HG03135 (cell line): Measurements from ENCODE around the gene DHRS4.
"Not testable (repeated sequence)": the region's sequence is repeated elsewhere in the genome, so short reads cannot be mapped to it uniquely, and the experiment has no call there.

ENCODE experiments used
- ATAC-seq: cut with Tn5 transposase; IDR thresholded peaks from one replicate; pipeline ENCODE4 v1.9.1; 2021; ENCODE audit warnings: mild to moderate bottlenecking, moderate library complexity; ENCODE audit not compliant: unreplicated experiment

DHRS4 gene

GRCh38 chr14:23981951-23982813, 28.6 kb downstream of the DHRS4 start:
- not testable (repeated sequence) for ATAC-seq

GRCh38 chr14:23984891-23985602, 31.5 kb downstream of the DHRS4 start:
- no peak for ATAC-seq

GRCh38 chr14:23988223-23988606, 34.6 kb downstream of the DHRS4 start:
- not testable (repeated sequence) for ATAC-seq

GRCh38 chr14:23988607-23989363, 35.2 kb downstream of the DHRS4 start, which contains the start of gene DHRS4L2:
TSS of gene DHRS4L2 (plus strand) at chr14:23988929. CDS start at chr14:23988948, 19 bp downstream.
- peak; percentile 82 for ATAC-seq

- ATAC-seq = not testable (repeated sequence)
These were observed 36.3 kb downstream of the DHRS4 start for GRCh38 chr14:23989734-23990445.

GRCh38 chr14:23990961-23991360, 37.4 kb downstream of the DHRS4 start:
- ATAC-seq = not testable (repeated sequence)

- not testable (repeated sequence) for ATAC-seq
These were observed 39.5 kb downstream of the DHRS4 start for GRCh38 chr14:23993042-23993441.

- not testable (repeated sequence) for ATAC-seq
These were observed 42.4 kb downstream of the DHRS4 start for GRCh38 chr14:23996009-23996408.

GRCh38 chr14:23996825-23997224, 43.3 kb downstream of the DHRS4 start:
- not testable (repeated sequence) for ATAC-seq

- ATAC-seq = not testable (repeated sequence)
These were observed 46.1 kb downstream of the DHRS4 start for GRCh38 chr14:23999640-24000039.

GRCh38 chr14:24001078-24001477, 47.5 kb downstream of the DHRS4 start:
- not testable (repeated sequence) for ATAC-seq

- not testable (repeated sequence) for ATAC-seq
These were observed 48.1 kb downstream of the DHRS4 start for GRCh38 chr14:24001679-24002078.

- peak; percentile 44 for ATAC-seq
These were observed 52.9 kb downstream of the DHRS4 start for GRCh38 chr14:24006471-24006816.

GRCh38 chr14:24006817-24007652, 53.5 kb downstream of the DHRS4 start:
- ATAC-seq = peak; percentile 81

- no peak for ATAC-seq
These were observed 57.5 kb downstream of the DHRS4 start for GRCh38 chr14:24011051-24011450.

GRCh38 chr14:24012726-24013273, 59.2 kb downstream of the DHRS4 start:
- not testable (repeated sequence) for ATAC-seq

- ATAC-seq = no peak
These were observed 60.3 kb downstream of the DHRS4 start for GRCh38 chr14:24013654-24014514.

GRCh38 chr14:24015745-24016144, 62.2 kb downstream of the DHRS4 start:
- not testable (repeated sequence) for ATAC-seq
